ENCODE results near the gene CHRM4.

GRCh38 chr11:46386674-46387073 lies 4.9 kb downstream of the CHRM4 start:
- TF ChIP-seq POLR2A (IDR thresholded peaks at IDR 0.05) (no peak), CTCF (IDR thresholded peaks at IDR 0.05) (no peak)
